ENCODE measurements around the gene COMT. TPM values are rescaled to one million over a fixed set of nuclear protein-coding genes. Genes with fewer than 3 reads are reported as not detected.

Gene COMT
- total and polyA plus RNA-seq, 9 of the 15 experiments (the other 6 are each of a cell fraction or from before 2014, with no cell fraction given) = 12.5 to 351 (median 155) TPM

- TF ChIP-seq RFX1 (IDR thresholded peaks at IDR 0.05) (no peak), HNRNPLL (IDR thresholded peaks at IDR 0.05; ENCODE audit: low read depth, low read length, poor library complexity, severe bottlenecking) (peak; percentile 99), FOXJ2 (tag; IDR thresholded peaks at IDR 0.05) (no peak), JUNB (CRISPR knock-in tag; conservative IDR thresholded peaks at IDR 0.05) (no peak), CBX3 (IDR thresholded peaks at IDR 0.05; ENCODE audit: borderline replicate concordance in 1 of 2, low read length in 2 of 2) (0 out of 3 replicates have a peak, but pooled peaks of 1 of the 2 experiments have one; percentile 37), DIDO1 (tag; IDR thresholded peaks at IDR 0.05; ENCODE audit: low read depth) (no peak), SMC3 (conservative IDR thresholded peaks at IDR 0.05; ENCODE audit: insufficient read depth, low read depth, low read length) (no peak; the same call in none of the 2 replicates), FOSL1 (tag; conservative IDR thresholded peaks at IDR 0.05) (no peak), ATF1 (CRISPR knock-in tag; IDR thresholded peaks at IDR 0.05) (no peak), ATF1 (tag; IDR thresholded peaks at IDR 0.05) (peak; percentile 63), SIN3B (IDR thresholded peaks at IDR 0.05; ENCODE audit: low read depth) (no peak), ATF7 (IDR thresholded peaks at IDR 0.05) (peak; percentile 44; the same call in 1 of the 2 replicates), KLF1 (tag; IDR thresholded peaks at IDR 0.05) (no peak), MXD1 (CRISPR knock-in tag; IDR thresholded peaks at IDR 0.05; ENCODE audit: borderline replicate concordance, poor library complexity, severe bottlenecking) (no peak), MAFF (IDR thresholded peaks at IDR 0.05; ENCODE audit: low read length) (no peak), RFX7 (CRISPR knock-in tag; IDR thresholded peaks at IDR 0.05) (no peak), CTCF (IDR thresholded peaks at IDR 0.05 in 2 of 3, conservative IDR thresholded peaks at IDR 0.05 in 1 of 3; ENCODE audit: insufficient read depth in 2 of 3, low read depth in 1 of 3, low read length in 3 of 3) (no peak), ZFPM2 (CRISPR knock-in tag; IDR thresholded peaks at IDR 0.05) (no peak), MCM7 (IDR thresholded peaks at IDR 0.05) (no peak), COPS2 (conservative IDR thresholded peaks at IDR 0.05) (no peak), CBFA2T3 (IDR thresholded peaks at IDR 0.05) (no peak), RBM39 (optimal IDR thresholded peaks at IDR 0.05; ENCODE audit: low read depth, low read length) (no peak), CHD4 (IDR thresholded peaks at IDR 0.05; ENCODE audit: insufficient read depth, insufficient replicate concordance, low read depth, low read length, poor library complexity, severe bottlenecking) (peak; percentile 10), SIX5 (IDR thresholded peaks at IDR 0.05; ENCODE audit: borderline replicate concordance in 1 of 2, insufficient read depth in 1 of 2, low read depth in 1 of 2, low read length in 2 of 2) (no peak), FUS (optimal IDR thresholded peaks at IDR 0.05; ENCODE audit: low read depth, low read length) (no peak), HINFP (tag; conservative IDR thresholded peaks at IDR 0.05; ENCODE audit: low read depth) (no peak), HDAC1 (IDR thresholded peaks at IDR 0.05) (peak in 1 of 2 experiments; percentile 62; a peak in 1 of 4 replicates), ESRRB (CRISPR knock-in tag; IDR thresholded peaks at IDR 0.05; ENCODE audit: borderline replicate concordance) (no peak)
Measured at GRCh38 chr22:19959043-19959586, 17.5 kb downstream of the COMT start (continued).
